ENCODE measurements around the gene JARID2. TPM values are rescaled to one million over a fixed set of nuclear protein-coding genes. Genes with fewer than 3 reads are reported as not detected.

Gene JARID2
- polyA plus RNA-seq, 1 experiment = 9.7 TPM

DNA sequence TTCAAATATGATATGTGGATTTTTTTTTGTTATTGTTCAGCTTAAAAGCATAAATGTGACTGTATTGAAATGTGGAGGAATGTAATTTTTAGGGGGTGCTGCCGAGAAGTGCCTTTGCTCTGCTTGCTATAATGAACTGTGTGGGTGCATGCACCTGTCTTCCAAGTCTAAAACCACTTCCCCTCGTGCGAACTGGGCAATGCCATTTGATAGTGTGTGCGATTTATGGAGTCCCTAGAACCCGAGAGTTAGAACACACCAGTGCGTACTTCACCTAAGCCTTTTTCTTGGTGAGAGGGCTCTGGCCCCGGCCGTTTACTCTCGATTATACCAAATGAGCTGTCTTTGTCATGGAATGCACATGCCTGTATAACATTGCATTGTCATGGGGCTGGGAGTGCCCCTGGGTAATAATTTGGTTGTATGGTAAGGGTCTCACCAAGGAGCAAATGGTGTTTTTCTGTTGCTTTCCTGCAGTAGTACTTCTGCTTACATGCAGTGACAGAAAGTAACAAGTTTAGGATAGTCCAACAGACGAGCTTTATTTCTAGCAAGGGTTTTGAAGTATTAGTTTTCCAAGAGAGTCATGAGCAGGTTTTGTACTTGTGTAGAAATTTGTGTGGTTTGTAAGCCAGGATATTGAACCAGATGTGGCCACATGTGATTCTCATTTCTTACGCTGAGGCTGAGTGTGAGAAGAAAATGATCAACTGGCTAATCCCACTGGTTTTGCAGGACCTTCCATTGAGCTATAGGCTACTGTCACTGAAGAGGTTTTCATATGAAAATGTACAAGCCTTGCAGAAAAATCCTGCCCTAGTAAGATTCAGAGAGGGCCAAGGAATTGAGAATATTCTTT, 244.6 kb downstream of the JARID2 start:
- TF ChIP-seq, protein P1, sequence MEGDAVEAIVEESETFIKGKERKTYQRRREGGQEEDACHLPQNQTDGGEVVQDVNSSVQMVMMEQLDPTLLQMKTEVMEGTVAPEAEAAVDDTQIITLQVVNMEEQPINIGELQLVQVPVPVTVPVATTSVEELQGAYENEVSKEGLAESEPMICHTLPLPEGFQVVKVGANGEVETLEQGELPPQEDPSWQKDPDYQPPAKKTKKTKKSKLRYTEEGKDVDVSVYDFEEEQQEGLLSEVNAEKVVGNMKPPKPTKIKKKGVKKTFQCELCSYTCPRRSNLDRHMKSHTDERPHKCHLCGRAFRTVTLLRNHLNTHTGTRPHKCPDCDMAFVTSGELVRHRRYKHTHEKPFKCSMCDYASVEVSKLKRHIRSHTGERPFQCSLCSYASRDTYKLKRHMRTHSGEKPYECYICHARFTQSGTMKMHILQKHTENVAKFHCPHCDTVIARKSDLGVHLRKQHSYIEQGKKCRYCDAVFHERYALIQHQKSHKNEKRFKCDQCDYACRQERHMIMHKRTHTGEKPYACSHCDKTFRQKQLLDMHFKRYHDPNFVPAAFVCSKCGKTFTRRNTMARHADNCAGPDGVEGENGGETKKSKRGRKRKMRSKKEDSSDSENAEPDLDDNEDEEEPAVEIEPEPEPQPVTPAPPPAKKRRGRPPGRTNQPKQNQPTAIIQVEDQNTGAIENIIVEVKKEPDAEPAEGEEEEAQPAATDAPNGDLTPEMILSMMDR (IDR thresholded peaks at IDR 0.05; ENCODE audit: low read depth, low read length) = no peak
- CTCF ChIA-PET = interaction anchor here (0.5 to 1.2 kb wide), 8 partner anchors 14 to 1368 kb away, joined by 3 to 7 read pairs (median 4); no protein-coding TSS in a partner anchor
- POLR2A ChIA-PET = no interaction called here
- H3K9me3 ChIP-seq (ENCODE audit: control insufficient read depth, insufficient read depth, low read length) = no peaks in the 10 kb centered on the region
- no peak overlapping the region for H3K4me3 ChIP-seq (ENCODE audit: low read depth, low read length)
- no peaks in the 10 kb centered on the region for H3K27me3 ChIP-seq (ENCODE audit: control insufficient read depth, insufficient read depth, low read length)
- DNase-seq (ENCODE audit: low read depth, low spot score) = no peak
- no peak overlapping the region for H3K27ac ChIP-seq (ENCODE audit: low read depth, low read length)

DNA sequence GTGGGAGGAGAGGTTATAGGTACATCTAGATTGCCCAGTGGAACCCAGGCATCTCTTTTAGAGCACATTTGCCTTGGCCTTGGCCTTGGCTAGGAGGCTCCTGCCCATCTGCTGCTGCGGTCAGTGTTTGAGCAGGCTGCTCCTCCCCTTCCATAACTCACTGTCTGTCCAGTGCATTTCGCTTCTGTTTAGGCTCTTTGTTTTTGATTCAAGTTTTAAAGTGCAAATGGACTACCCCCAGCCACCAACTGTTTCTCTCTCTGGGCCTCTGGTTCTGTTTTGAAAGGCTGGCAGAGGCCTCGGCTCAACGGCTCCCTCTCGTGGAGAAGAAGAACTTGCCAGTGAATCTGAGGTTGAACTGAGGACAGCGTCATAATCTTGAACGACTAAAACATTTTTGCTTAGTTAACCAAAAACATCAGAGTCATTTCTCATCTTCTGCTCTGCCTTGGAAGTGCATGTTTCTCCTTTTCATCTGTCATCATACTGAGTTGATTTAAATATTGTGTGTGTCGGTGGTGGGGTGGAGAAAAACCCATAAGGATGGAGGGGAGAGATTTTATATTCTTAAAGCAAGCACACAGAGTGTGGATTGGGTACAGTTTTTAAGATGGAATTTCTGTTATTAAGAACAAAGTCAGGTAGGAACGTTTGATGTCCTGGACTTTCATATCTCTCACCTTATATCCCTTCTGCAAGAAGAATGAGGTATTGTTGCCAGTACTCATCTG, 245.6 kb downstream of the JARID2 start:
- Histone ChIP-seq H3K9me3 (ENCODE audit: control insufficient read depth, insufficient read depth, low read length) (peaks cover under 1% of the 10 kb centered on the region; the same call in 1 of the 2 replicates), H3K27me3 (ENCODE audit: control insufficient read depth, insufficient read depth, low read length) (no peaks in the 10 kb centered on the region), H3K27ac (ENCODE audit: low read depth, low read length) (no peak overlapping the region), H3K4me3 (ENCODE audit: low read depth, low read length) (no peak overlapping the region)
- TF ChIP-seq, protein P1 (IDR thresholded peaks at IDR 0.05; ENCODE audit: low read depth, low read length) = peak; percentile 98
- POLR2A ChIA-PET = no interaction called here
- peak; percentile 52 for DNase-seq (ENCODE audit: low read depth, low spot score)
- CTCF ChIA-PET = interaction anchor here (0.6 to 1.2 kb wide), 2 partner anchors 15 to 1369 kb away, joined by 3 to 4 read pairs; no protein-coding TSS in a partner anchor

DNA sequence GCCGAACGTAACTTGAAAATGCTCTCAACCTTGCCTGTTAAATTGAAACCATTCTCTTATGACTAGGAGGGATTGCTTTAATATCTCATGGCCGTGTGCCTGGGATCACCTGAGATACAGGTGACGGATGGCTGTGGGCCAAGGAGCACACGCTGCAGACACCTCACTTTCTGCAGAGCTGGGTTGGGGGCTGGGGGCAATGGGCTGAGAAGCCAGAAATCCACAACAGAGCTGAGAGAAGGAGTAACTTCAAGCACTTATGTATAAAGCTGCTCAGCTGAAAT, 246.1 kb downstream of the JARID2 start:
- Histone ChIP-seq H3K27ac (ENCODE audit: low read depth, low read length) (no peak overlapping the region), H3K4me3 (ENCODE audit: low read depth, low read length) (no peak overlapping the region), H3K9me3 (ENCODE audit: control insufficient read depth, insufficient read depth, low read length) (peaks cover 6% of the 10 kb centered on the region; the same call in 1 of the 2 replicates), H3K27me3 (ENCODE audit: control insufficient read depth, insufficient read depth, low read length) (no peaks in the 10 kb centered on the region)
- ChIA-PET CTCF (no interaction called here), POLR2A (interaction anchor here (0.5 kb wide), 1 partner anchor 390 kb away, joined by 3 read pairs; no protein-coding TSS in a partner anchor)
- TF ChIP-seq, protein P1 (IDR thresholded peaks at IDR 0.05; ENCODE audit: low read depth, low read length) = no peak
- DNase-seq (ENCODE audit: low read depth, low spot score) = no peak

DNA sequence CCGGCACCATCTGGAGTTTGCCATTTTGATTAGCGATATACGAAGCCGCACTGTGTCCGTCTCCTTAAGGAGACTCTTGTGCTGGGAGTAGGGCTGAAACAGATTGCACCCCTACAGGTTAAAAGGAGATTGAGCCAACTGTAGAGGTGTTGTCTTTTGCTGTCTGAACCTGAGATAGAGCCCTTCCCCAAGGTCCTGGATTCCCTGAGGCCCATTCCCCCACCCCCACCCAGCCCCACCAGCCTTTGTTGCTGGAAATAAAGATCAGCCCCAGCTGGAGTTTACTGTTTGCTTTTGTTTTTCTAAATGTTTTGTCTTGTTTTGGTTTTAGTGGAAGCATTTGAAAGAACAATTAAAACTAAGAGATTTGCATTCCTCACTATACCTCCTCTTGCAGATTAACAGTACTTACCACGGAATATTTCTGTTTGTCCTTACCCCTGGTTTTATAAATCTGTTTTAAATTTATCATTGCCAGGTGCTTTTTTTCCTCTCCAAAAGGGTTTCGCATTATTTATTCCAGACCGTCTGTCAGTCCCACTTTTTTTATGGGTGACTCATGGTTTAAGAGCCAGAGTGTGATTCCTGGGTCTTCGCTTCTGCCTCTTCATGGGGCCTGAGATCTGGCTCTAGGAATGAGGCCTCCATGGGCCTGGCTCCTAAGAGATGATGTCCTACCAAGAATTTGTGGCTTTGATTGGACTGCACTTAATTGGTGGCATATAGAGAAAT, 247.7 kb downstream of the JARID2 start:
- TF ChIP-seq, protein P1 (IDR thresholded peaks at IDR 0.05; ENCODE audit: low read depth, low read length) = no peak
- H3K27me3 ChIP-seq (ENCODE audit: control insufficient read depth, insufficient read depth, low read length) = no peaks in the 10 kb centered on the region
- peak overlapping the region; percentile 21 for H3K27ac ChIP-seq (ENCODE audit: low read depth, low read length)
- ChIA-PET POLR2A (no interaction called here), CTCF (interaction anchor here (0.5 to 1.8 kb wide), 3 partner anchors 53 to 617 kb away, joined by 4 to 7 read pairs (median 6); no protein-coding TSS in a partner anchor)
- no peak for DNase-seq (ENCODE audit: low read depth, low spot score)
- H3K9me3 ChIP-seq (ENCODE audit: control insufficient read depth, insufficient read depth, low read length) = peaks cover 7% of the 10 kb centered on the region; the same call in 1 of the 2 replicates
- H3K4me3 ChIP-seq (ENCODE audit: low read depth, low read length) = no peak overlapping the region
